Measurements from ENCODE around the gene LAGE3. TPM values are rescaled to one million over a fixed set of nuclear protein-coding genes. Genes with fewer than 3 reads are reported as not detected.

The LAGE3 gene
- total RNA-seq, 1 donor from 2014 or later: 15.1 TPM

- Histone ChIP-seq H3K4me1 (peaks cover 5% of the 10 kb centered on the region), H3K9me3 (no peaks in the 10 kb centered on the region), H3K36me3 (no peaks in the 10 kb centered on the region), H3K4me3 (no peak overlapping the region), H3K27me3 (no peaks in the 10 kb centered on the region), H3K27ac (no peak overlapping the region)
- ATAC-seq (no peak), DNase-seq (peak; percentile 23)
- no peak for TF ChIP-seq CTCF (IDR thresholded peaks at IDR 0.05)
- intact Hi-C loops (cut with DNase I): no loop called here
Observed at GRCh38 chrX:154484255-154485149, 5.4 kb upstream of the LAGE3 start.

- H3K27ac ChIP-seq: no peak overlapping the region
- intact Hi-C loops (cut with DNase I): no loop called here
- TF ChIP-seq CTCF (IDR thresholded peaks at IDR 0.05): no peak
- DNase-seq: no peak
- H3K4me3 ChIP-seq: no peak overlapping the region
- H3K9me3 ChIP-seq: no peaks in the 10 kb centered on the region
- no peaks in the 10 kb centered on the region for H3K36me3 ChIP-seq
- H3K27me3 ChIP-seq: no peaks in the 10 kb centered on the region
- ATAC-seq: no peak
- H3K4me1 ChIP-seq: peaks cover 5% of the 10 kb centered on the region
Observed at GRCh38 chrX:154483325-154483724, 4.2 kb upstream of the LAGE3 start.

DNA sequence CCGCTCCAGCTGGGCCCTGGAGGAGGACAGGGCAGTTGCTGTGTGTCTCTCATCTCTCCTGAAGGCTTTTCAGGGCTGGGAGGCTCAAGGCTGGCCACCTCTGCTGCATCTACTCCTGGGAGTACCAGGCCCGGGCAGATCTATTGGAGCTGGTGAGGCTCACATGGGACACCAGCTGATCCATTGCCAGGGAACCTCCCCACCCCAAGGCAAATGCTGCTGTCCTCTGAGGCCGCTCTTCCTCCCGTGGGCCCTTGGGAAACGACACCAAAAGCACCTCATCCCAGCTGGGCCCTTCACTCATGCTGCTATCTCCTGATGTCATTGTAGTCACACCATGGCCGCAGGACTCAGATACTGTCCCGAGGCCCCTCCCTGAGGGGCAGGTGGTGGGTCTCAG lies 3.7 kb upstream of the LAGE3 start:
- intact Hi-C loops (cut with DNase I): no loop called here
- Histone ChIP-seq H3K27ac (no peak overlapping the region), H3K36me3 (no peaks in the 10 kb centered on the region), H3K4me3 (no peak overlapping the region), H3K9me3 (no peaks in the 10 kb centered on the region), H3K27me3 (no peaks in the 10 kb centered on the region), H3K4me1 (peaks cover 5% of the 10 kb centered on the region)
- TF ChIP-seq CTCF (IDR thresholded peaks at IDR 0.05): no peak
- DNase-seq: no peak
- ATAC-seq: no peak

DNA sequence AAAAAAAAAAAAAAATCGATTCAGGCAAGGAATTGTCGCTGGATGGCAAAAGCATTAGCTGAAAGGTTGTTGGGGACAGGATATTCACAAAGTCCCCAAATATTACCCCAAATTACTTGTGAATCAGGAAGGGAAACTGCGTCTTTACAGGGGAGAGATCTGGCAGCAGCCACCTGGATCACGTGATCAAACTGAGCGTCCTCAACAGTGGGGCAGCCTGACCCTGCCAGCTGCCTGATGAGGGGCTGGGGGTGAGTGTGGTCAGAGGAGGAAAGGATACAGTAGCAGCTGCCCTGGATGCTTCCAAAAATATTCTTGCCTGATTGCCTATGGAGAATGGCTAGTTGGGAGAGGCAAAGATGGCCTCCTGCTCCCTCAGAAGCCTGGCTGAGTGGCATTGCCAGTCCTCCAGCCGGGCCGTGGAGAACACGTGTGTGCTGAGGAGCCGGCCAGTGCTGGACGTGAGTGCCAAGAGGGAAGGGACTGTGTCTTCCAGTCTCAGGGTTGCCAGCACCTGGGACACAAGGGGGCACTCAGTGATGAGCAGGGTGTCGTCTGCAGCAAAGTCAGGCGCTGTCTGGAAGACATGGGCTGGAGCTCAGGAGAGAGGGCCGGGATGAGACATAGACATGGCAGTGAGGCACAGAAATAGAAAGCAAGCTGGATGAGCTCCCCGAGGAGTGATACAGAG lies 3.0 kb upstream of the LAGE3 start:
- Histone ChIP-seq H3K27ac (no peak overlapping the region), H3K9me3 (no peaks in the 10 kb centered on the region), H3K36me3 (no peaks in the 10 kb centered on the region), H3K4me3 (no peak overlapping the region), H3K4me1 (peaks cover 1% of the 10 kb centered on the region), H3K27me3 (no peaks in the 10 kb centered on the region)
- intact Hi-C loops (cut with DNase I): no loop called here
- ATAC-seq: no peak
- TF ChIP-seq CTCF (IDR thresholded peaks at IDR 0.05): no peak
- DNase-seq: peak; percentile 41

DNA sequence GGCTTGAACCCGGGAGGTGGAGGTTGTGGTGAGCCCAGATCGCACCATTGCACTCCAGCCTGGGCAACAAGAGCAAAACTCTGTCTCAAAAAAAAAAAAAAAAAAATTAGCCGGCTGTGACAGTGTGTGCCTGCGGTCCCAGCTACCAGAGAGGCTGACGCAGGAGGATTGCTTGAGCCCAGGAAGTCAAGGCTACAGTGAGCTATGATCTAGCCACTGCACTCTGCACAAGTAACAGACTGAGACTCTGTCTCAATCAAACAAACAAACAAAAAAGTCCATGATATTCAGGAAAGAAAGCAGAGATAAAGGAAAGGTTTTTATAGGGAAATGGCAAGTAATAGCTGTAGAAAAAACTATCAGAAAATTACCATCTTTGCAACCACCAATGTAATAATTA lies 2.1 kb upstream of the LAGE3 start:
- ATAC-seq (no peak), DNase-seq (no peak)
- H3K27ac ChIP-seq: no peak overlapping the region
- no peak overlapping the region for H3K4me3 ChIP-seq
- H3K4me1 ChIP-seq: no peaks in the 10 kb centered on the region
- H3K9me3 ChIP-seq: no peaks in the 10 kb centered on the region
- no peak for TF ChIP-seq CTCF (IDR thresholded peaks at IDR 0.05)
- intact Hi-C loops (cut with DNase I): no loop called here
- H3K36me3 ChIP-seq: no peaks in the 10 kb centered on the region
- no peaks in the 10 kb centered on the region for H3K27me3 ChIP-seq
